Endothelial cell of umbilical vein (primary cell): ENCODE results near the gene EP400. TPM values are rescaled to one million over a fixed set of nuclear protein-coding genes. Genes with fewer than 3 reads are reported as not detected.

Experiments
- BruUV-seq: library from RNA; stranded (reverse); fragments of 400-500 nt; replicated peaks from 2 replicates; lab custom pipeline; 2021; lab: Mats Ljungman, UMichigan
- CTCF ChIA-PET: fragments of 300-600, 350-600 bp; sonication (Branson Sonifier 250); formaldehyde crosslinking; loops from one replicate; lab custom pipeline; 2021; ENCODE audit warnings: antibody characterized with exemption, inconsistent platforms; lab: Charles Lee
- POLR2A ChIA-PET: fragments of 300-600, 350-600 bp; sonication (Branson Sonifier 250); formaldehyde crosslinking; loops from one replicate; lab custom pipeline; 2021; ENCODE audit warnings: antibody characterized with exemption, inconsistent platforms; lab: Charles Lee
- DNase-seq: peaks from one replicate; pipeline ENCODE4 v3.0.0-alpha.2; 2011; ENCODE audit warnings: low read depth, low spot score
- FAIRE-seq: peaks from 2 replicates; lab custom pipeline; 2011; peaks lifted over from hg19 to GRCh38; lab: Jason Lieb, UNC
- H2AFZ ChIP-seq: 2 replicates; pipeline ENCODE4 v1.6.0; 2012; ENCODE audit warnings: low read depth, low read length, control low read depth, inconsistent platforms
- H3K27ac ChIP-seq: 2 replicates; pipeline ENCODE4 v1.5.1; 2011; ENCODE audit warnings: low read depth, mild to moderate bottlenecking, control low read depth, low read length, moderate library complexity; ENCODE audit not compliant: insufficient read depth
- H3K27me3 ChIP-seq, 2 experiments: 2 replicates each; pipeline versions ENCODE4 v1.6.0 to v1.6.1; 2011; ENCODE audit warnings: low read length in 2 of 2, mixed read lengths in 1 of 2; ENCODE audit not compliant: control insufficient read depth in 2 of 2, insufficient read depth in 2 of 2
- H3K36me3 ChIP-seq, 2 experiments: 2 replicates in 1 of 2; 3 replicates in 1 of 2; pipeline ENCODE4 v1.5.1; 2011; ENCODE audit warnings: low read length in 2 of 2, mild to moderate bottlenecking in 1 of 2, moderate library complexity in 1 of 2; ENCODE audit not compliant: control insufficient read depth in 2 of 2, insufficient read depth in 2 of 2; ENCODE audit errors: extremely low read depth in 1 of 2
- H3K4me1 ChIP-seq: 3 replicates; pipeline ENCODE4 v1.5.1; 2011; ENCODE audit warnings: mild to moderate bottlenecking, low read length; ENCODE audit not compliant: control insufficient read depth, insufficient read depth; ENCODE audit errors: extremely low read depth
- H3K4me2 ChIP-seq: 2 replicates; pipeline ENCODE4 v1.6.1; 2011; ENCODE audit warnings: low read length, control low read depth, mixed read lengths; ENCODE audit not compliant: insufficient read depth
- H3K4me3 ChIP-seq, 3 experiments: fragments of 200-600 bp in 1 of 3; sonication (generic), shearing (Covaris generic) in 1 of 3; replicated peaks in 1 of 3; 2 replicates each; pipeline ENCODE4 v1.5.1; 2011 to 2016; ENCODE audit warnings: control low read depth in 3 of 3, low read length in 3 of 3, mild to moderate bottlenecking in 2 of 3, inconsistent platforms in 1 of 3, low read depth in 1 of 3, moderate library complexity in 1 of 3; ENCODE audit not compliant: insufficient read depth in 1 of 3
- H3K79me2 ChIP-seq: 2 replicates; pipeline ENCODE4 v1.6.0; 2012; ENCODE audit warnings: low read length, inconsistent platforms; ENCODE audit not compliant: control insufficient read depth, insufficient read depth
- H3K9ac ChIP-seq: replicated peaks from 2 replicates; pipeline ENCODE3; 2011; ENCODE audit warnings: low read length, control low read depth; ENCODE audit not compliant: insufficient read depth; ENCODE audit errors: extremely low read depth
- H3K9me1 ChIP-seq: replicated peaks from 3 replicates; pipeline ENCODE4 v1.6.0; 2011; ENCODE audit warnings: mild to moderate bottlenecking, low read length; ENCODE audit not compliant: control insufficient read depth, insufficient read depth; ENCODE audit errors: extremely low read depth
- H3K9me3 ChIP-seq: replicated peaks from 2 replicates; pipeline ENCODE4 v1.5.1; 2012; ENCODE audit warnings: low read length, inconsistent platforms; ENCODE audit not compliant: control insufficient read depth, insufficient read depth
- H4K20me1 ChIP-seq: replicated peaks from 2 replicates; pipeline ENCODE3; 2011; ENCODE audit warnings: mild to moderate bottlenecking, low read length; ENCODE audit not compliant: control insufficient read depth, insufficient read depth; ENCODE audit errors: extremely low read depth
- EZH2 ChIP-seq: IDR thresholded peaks from 2 replicates; pipeline ENCODE4 v1.6.1; 2012; ENCODE audit warnings: borderline replicate concordance, low read depth, mild to moderate bottlenecking, moderate library complexity, low read length, inconsistent platforms; ENCODE audit not compliant: severe bottlenecking
- FOS ChIP-seq: IDR thresholded peaks from 2 replicates; pipeline ENCODE4 v1.6.1; 2011; ENCODE audit warnings: mild to moderate bottlenecking, low read length, moderate library complexity, borderline replicate concordance; ENCODE audit not compliant: insufficient read depth
- GATA2 ChIP-seq: IDR thresholded peaks from 2 replicates; pipeline ENCODE4 v1.7.0; 2011; ENCODE audit warnings: low read depth, mild to moderate bottlenecking, moderate library complexity, mixed read lengths, low read length; ENCODE audit not compliant: insufficient read length, insufficient read depth
- JUN ChIP-seq: IDR thresholded peaks from 2 replicates; pipeline ENCODE4 v1.6.1; 2011; ENCODE audit warnings: borderline replicate concordance, low read depth; ENCODE audit not compliant: insufficient read length, insufficient read depth
- MAX ChIP-seq: IDR thresholded peaks from 2 replicates; pipeline ENCODE4 v1.6.1; 2011; ENCODE audit not compliant: insufficient read depth, insufficient read length
- MYC ChIP-seq: IDR thresholded peaks from one replicate; pipeline ENCODE4 v1.6.1; 2011; ENCODE audit warnings: mild to moderate bottlenecking, low read depth, low read length
- POLR2A ChIP-seq: IDR thresholded peaks from 2 replicates; pipeline ENCODE4 v1.6.1; 2012; ENCODE audit warnings: low read depth, mild to moderate bottlenecking, control low read depth, low read length
- POLR2AphosphoS5 ChIP-seq: IDR thresholded peaks from 2 replicates; pipeline ENCODE4 v1.6.1; 2012; ENCODE audit warnings: low read depth, mild to moderate bottlenecking, control low read depth, low read length, moderate library complexity; ENCODE audit not compliant: insufficient read depth
- dilution Hi-C: fragments of 300-500 bp; cut with MboI; formaldehyde crosslinking; loops from one replicate; pipeline ENCODE4 v1.15.0; 2019; ENCODE audit warnings: low sequenced_read_pairs; ENCODE audit not compliant: extremely low pct_ligation_motif_present
- intact Hi-C: fragments of 100-400 bp; cut with micrococcal nuclease; formaldehyde crosslinking; loops from one replicate; pipeline ENCODE4 v1.10.0; 2022
- polyA plus RNA-seq, 4 experiments: library from polyadenylated mRNA; depleted of rRNA in 3 of 4; stranded (reverse) in 3 of 4; unstranded in 1 of 4; fragments of >200 nt; gene quantifications; 2 replicates each; pipeline versions ENCODE4 v1.2.1 to v1.2.3, GENCODE V29; 2011 to 2012; ENCODE audit warnings: missing spikeins in 1 of 4
- total RNA-seq: library from RNA; stranded (reverse); gene quantifications from 2 replicates; pipeline ENCODE4 v1.2.3, GENCODE V29; 2021
- TF ChIP-seq, protein P1 (sequence below), 2 donors: IDR thresholded peaks; 1 replicate in 1 of 2; 2 replicates in 1 of 2; pipeline ENCODE4 v1.5.1; 2011; ENCODE audit warnings: low read length in 2 of 2, mild to moderate bottlenecking in 2 of 2, moderate library complexity in 2 of 2, control low read depth in 1 of 2, inconsistent platforms in 1 of 2, low read depth in 1 of 2; ENCODE audit not compliant: insufficient read depth in 1 of 2; ENCODE audit errors: extremely low read depth in 1 of 2

Gene EP400
- total and polyA plus RNA-seq, 2 donors (not counting 3 experiments of a cell fraction or from before 2014, with no cell fraction given), result 9.0 to 57.7 TPM

DNA sequence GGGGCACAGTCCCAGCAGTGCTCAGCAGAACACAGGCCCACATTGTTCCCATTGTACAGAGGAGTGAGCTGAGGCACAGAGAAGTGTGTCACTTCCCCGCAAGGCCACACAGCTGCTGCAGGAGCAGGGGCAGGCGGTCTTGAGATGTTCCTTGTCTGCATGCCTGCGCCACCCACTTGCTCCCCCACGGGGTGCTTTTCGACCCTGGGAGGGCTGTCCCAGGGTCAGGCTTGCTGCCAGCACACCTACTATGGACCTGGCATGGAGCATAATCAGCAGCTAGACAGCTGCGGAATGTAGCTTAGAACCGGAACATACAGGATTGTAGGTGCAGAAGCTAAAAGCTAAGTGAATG, 7.8 kb upstream of the EP400 start:
- Histone ChIP-seq H4K20me1 (no peaks in the 10 kb centered on the region), H3K79me2 (no peaks in the 10 kb centered on the region), H3K27ac (no peak overlapping the region), H3K9me1 (no peaks in the 10 kb centered on the region), H3K9ac (no peak overlapping the region), H3K36me3 (peaks cover 0 to 29% of the 10 kb centered on the region in 2 experiments), H2AFZ (no peak overlapping the region), H3K9me3 (no peaks in the 10 kb centered on the region), H3K27me3 (no peaks in the 10 kb centered on the region), H3K4me3 (no peak overlapping the region), H3K4me1 (no peaks in the 10 kb centered on the region), H3K4me2 (no peak overlapping the region)
- DNase-seq (no peak), FAIRE-seq (no peak)
- no peak for TF ChIP-seq EZH2
- no peak for TF ChIP-seq POLR2AphosphoS5
- TF ChIP-seq MAX, result no peak
- TF ChIP-seq JUN, result no peak
- no peak for TF ChIP-seq MYC
- TF ChIP-seq FOS, result no peak
- no peak for TF ChIP-seq GATA2
- no peak for TF ChIP-seq POLR2A
- TF ChIP-seq, protein P1, sequence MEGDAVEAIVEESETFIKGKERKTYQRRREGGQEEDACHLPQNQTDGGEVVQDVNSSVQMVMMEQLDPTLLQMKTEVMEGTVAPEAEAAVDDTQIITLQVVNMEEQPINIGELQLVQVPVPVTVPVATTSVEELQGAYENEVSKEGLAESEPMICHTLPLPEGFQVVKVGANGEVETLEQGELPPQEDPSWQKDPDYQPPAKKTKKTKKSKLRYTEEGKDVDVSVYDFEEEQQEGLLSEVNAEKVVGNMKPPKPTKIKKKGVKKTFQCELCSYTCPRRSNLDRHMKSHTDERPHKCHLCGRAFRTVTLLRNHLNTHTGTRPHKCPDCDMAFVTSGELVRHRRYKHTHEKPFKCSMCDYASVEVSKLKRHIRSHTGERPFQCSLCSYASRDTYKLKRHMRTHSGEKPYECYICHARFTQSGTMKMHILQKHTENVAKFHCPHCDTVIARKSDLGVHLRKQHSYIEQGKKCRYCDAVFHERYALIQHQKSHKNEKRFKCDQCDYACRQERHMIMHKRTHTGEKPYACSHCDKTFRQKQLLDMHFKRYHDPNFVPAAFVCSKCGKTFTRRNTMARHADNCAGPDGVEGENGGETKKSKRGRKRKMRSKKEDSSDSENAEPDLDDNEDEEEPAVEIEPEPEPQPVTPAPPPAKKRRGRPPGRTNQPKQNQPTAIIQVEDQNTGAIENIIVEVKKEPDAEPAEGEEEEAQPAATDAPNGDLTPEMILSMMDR (IDR thresholded peaks at IDR 0.05; ENCODE audit: extremely low read depth in 1 of 2, insufficient read depth in 1 of 2, low read depth in 1 of 2, low read length in 2 of 2), result no peak
- ChIA-PET POLR2A (no interaction called here), CTCF (no interaction called here)
- BruUV-seq, result no TSS peak
- dilution Hi-C loops (no loop called here), intact Hi-C loops (no loop called here)
